IMR-90 (cell line): ENCODE data around the gene ICAM2.

Experiments used
- BHLHE40 ChIP-seq: fragments of 150-350 bp; IDR thresholded peaks from 2 replicates; pipeline ENCODE4 v1.6.1; 2016; ENCODE audit warnings: mild to moderate bottlenecking, low read depth, low read length
- CEBPB ChIP-seq: IDR thresholded peaks from 2 replicates; pipeline ENCODE4 v1.6.1; 2012; ENCODE audit warnings: low read depth, low read length, improper control_type of control experiment
- CHD1 ChIP-seq: IDR thresholded peaks from 2 replicates; pipeline ENCODE4 v1.6.1; 2012; ENCODE audit warnings: low read depth, low read length, improper control_type of control experiment
- MAFK ChIP-seq: IDR thresholded peaks from 2 replicates; pipeline ENCODE4 v1.6.1; 2012; ENCODE audit warnings: low read depth, low read length, improper control_type of control experiment
- POLR2A ChIP-seq: IDR thresholded peaks from 2 replicates; pipeline ENCODE4 v1.6.1; 2012; ENCODE audit warnings: mild to moderate bottlenecking, low read depth, low read length
- RFX5 ChIP-seq: IDR thresholded peaks from 2 replicates; pipeline ENCODE4 v1.8.0; 2012; ENCODE audit warnings: low read depth, mild to moderate bottlenecking, low read length, moderate library complexity
- TF ChIP-seq, protein P1 (sequence below): conservative IDR thresholded peaks from 2 replicates; pipeline ENCODE4 v1.5.1; 2012; ENCODE audit warnings: mild to moderate bottlenecking, low read depth, low read length, improper control_type of control experiment

DNA sequence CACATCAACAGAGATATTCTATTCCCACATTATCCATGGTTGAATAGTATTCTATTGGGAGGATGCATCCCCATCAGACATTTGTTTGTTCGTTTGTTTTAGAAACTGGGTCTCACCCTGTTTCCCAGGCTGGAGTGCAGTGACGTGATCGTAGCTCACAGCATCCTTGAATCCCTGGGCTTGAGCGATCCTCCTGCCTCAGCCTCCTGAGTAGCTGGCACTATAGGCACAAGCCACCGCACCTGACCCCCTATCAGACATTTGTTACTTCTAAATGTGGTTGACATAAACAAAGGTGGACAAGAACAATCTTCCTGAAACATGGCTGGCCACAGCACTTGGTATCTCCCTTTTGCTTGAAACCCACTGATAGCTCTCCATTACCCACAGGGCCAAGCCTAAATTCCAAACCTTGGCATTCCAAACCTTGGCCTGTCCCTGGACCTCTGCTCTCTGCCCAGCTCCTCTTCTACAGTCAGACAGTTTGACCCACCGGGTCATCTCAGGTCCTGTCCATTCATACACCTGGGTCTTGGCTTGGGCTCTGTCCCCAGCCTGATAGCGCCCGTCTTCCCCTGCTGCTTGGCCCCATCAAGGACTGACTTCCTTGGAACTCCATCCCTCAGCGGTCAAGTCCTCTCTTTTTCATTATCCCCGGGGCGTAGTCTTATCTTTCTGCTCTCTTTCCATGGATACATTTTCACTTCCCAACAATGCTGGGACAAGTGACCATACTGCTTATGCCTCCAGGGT is 23.8 kb downstream of the ICAM2 start:
- no peak for TF ChIP-seq BHLHE40
- TF ChIP-seq, protein P1, sequence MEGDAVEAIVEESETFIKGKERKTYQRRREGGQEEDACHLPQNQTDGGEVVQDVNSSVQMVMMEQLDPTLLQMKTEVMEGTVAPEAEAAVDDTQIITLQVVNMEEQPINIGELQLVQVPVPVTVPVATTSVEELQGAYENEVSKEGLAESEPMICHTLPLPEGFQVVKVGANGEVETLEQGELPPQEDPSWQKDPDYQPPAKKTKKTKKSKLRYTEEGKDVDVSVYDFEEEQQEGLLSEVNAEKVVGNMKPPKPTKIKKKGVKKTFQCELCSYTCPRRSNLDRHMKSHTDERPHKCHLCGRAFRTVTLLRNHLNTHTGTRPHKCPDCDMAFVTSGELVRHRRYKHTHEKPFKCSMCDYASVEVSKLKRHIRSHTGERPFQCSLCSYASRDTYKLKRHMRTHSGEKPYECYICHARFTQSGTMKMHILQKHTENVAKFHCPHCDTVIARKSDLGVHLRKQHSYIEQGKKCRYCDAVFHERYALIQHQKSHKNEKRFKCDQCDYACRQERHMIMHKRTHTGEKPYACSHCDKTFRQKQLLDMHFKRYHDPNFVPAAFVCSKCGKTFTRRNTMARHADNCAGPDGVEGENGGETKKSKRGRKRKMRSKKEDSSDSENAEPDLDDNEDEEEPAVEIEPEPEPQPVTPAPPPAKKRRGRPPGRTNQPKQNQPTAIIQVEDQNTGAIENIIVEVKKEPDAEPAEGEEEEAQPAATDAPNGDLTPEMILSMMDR: no peak
- TF ChIP-seq POLR2A: no peak
- TF ChIP-seq MAFK: no peak
- TF ChIP-seq CEBPB: no peak
- TF ChIP-seq RFX5: no peak
- TF ChIP-seq CHD1: no peak
